ENCODE data around the gene MKKS. TPM values are rescaled to one million over a fixed set of nuclear protein-coding genes. Genes with fewer than 3 reads are reported as not detected.

Gene MKKS
- polyA plus RNA-seq, 6 donors from 2014 or later = 8.9 to 27.3 (median 19.7) TPM

Other genes starting within 250 kb of the MKKS start
- gene SNAP25, start 215.4 kb downstream of the MKKS start, polyA plus RNA-seq (ENCODE audit: low read depth in 6 of 6) = under 1 TPM in 2 of 6 donors, not detected in 4; 0.23 to 0.44 TPM
- 1 to 10 TPM; 1.7 to 3.5 (median 2.5) TPM for gene SLX4IP, start 1.1 kb upstream of the MKKS start, polyA plus RNA-seq (ENCODE audit: low read depth in 6 of 6)
- gene JAG1, start 239.8 kb upstream of the MKKS start, polyA plus RNA-seq (ENCODE audit: low read depth in 6 of 6) = under 1 TPM in 3 of 6 donors, not detected in 3; 0.05 to 0.06 (median 0.06) TPM

All from naive B cell (primary cell).